Measurements from ENCODE around the gene U2AF2.

U2AF2 gene

DNA sequence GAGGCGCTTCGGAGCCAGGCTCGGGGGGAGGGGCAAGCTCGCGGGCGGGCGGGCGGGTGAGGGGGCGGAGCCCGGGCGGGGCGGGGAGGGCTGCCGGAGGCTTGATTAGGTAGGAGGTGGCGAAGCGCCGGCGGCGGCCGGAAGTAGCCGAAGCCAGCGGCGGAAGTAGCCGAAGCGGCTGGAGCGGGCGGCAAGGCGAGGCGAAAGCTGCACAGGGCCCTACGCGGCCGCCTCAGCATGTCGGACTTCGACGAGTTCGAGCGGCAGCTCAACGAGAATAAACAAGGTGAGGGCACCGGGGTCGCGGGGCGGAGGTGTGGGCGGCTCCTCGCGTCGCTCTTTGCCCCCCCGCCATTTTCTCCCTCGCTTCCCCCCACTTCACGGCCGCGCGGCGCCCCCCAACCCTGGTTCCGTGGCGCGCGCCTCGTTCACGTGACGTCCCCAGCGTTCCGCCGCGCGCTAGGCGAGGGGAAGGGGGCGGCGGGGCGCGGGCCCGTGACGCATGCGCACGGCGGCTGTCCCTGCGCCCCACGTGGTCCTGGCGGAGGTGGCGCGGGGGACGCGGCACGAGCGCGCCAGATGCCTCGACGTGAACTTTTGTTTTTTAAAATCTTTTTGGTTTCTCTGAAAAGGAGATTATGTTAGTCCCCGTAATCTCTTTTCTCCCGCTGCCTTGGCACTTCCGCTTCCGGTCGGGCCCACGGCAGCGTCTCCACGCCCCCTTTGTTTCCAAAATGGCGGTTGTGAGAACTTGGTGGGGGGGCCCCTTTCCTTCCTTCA is at the start of gene U2AF2:
TSS of gene U2AF2 (plus strand) at position 168 of the 780 bp plus-strand sequence. CDS start at position 238, 70 bp downstream.
- H3K9me3 ChIP-seq (ENCODE audit: control insufficient read depth, insufficient read depth, low read length), result no peaks in the 10 kb centered on the region
- no peaks in the 10 kb centered on the region for H3K36me3 ChIP-seq (ENCODE audit: insufficient read depth, low read length)
- H3K4me1 ChIP-seq (ENCODE audit: insufficient read depth, low read length), result peaks cover 18% of the 10 kb centered on the region

GRCh38 chr19:55605207-55605636 is 49.6 kb upstream of the U2AF2 start:
- Histone ChIP-seq H3K9me3 (ENCODE audit: control insufficient read depth, insufficient read depth, low read length) (no peaks in the 10 kb centered on the region), H3K9ac (ENCODE audit: low read depth, low read length) (peak overlapping the region; percentile 56), H3K4me1 (ENCODE audit: insufficient read depth, low read length) (no peaks in the 10 kb centered on the region), H3K36me3 (ENCODE audit: insufficient read depth, low read length) (peaks cover 14% of the 10 kb centered on the region; the same call in 1 of the 2 replicates)

More for the DNA sequence above, at the start of gene U2AF2:
- H3K9ac ChIP-seq (ENCODE audit: low read depth, low read length), result peak within 1 kb of the TSS; percentile 96

- Histone ChIP-seq H3K9ac (ENCODE audit: low read depth, low read length) (peak within 1 kb of the TSS; percentile 64), H3K4me1 (ENCODE audit: insufficient read depth, low read length) (no peaks in the 10 kb centered on the region), H3K36me3 (ENCODE audit: insufficient read depth, low read length) (peaks cover 14% of the 10 kb centered on the region; the same call in 1 of the 2 replicates), H3K9me3 (ENCODE audit: control insufficient read depth, insufficient read depth, low read length) (no peaks in the 10 kb centered on the region)
Measured at GRCh38 chr19:55605637-55606470, 49.0 kb upstream of the U2AF2 start, which contains the start of gene ZNF865. Gene ZNF865 (plus strand): TSS chr19:55605647. CDS start chr19:55613619, 7,972 bp downstream.

DNA sequence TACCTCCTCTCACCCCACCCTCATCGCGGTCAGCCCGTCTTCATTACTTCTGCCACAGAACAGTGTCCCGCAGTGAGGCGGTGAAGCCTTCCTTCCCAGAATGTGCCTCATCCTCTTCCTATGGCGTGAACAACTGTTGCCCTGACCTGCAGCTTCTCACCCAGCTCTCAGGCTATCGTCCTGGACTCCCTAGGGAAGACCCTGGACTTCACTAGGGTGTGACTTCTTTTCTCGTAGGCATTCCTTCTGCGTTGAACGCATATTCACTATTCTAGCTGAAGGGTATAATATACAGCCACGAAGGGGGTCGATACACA is 48.4 kb upstream of the U2AF2 start:
- Histone ChIP-seq H3K36me3 (ENCODE audit: insufficient read depth, low read length) (peaks cover 14% of the 10 kb centered on the region; the same call in 1 of the 2 replicates), H3K9me3 (ENCODE audit: control insufficient read depth, insufficient read depth, low read length) (no peaks in the 10 kb centered on the region), H3K4me1 (ENCODE audit: insufficient read depth, low read length) (no peaks in the 10 kb centered on the region), H3K9ac (ENCODE audit: low read depth, low read length) (peak overlapping the region; percentile 64)

DNA sequence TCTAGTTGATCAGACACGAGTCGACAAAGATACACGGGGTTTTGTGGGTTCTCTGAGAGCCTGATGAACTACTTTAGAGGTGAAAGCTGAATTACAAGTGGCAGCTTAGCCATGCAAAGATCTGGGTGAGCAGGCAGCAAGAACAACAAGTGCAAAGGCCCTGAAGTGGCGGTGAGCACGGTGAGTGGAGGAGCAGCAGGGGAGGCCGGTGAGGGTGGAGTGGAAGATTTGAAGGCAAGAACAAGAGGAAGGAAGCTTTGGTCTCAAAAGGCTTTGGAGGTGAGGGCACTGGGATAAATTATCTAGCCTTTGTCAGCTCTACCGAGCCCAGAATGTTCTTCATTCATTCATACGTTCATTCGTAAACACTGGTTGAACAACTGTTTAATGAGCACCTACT is 48.0 kb upstream of the U2AF2 start:
- Histone ChIP-seq H3K9me3 (ENCODE audit: control insufficient read depth, insufficient read depth, low read length) (no peaks in the 10 kb centered on the region), H3K9ac (ENCODE audit: low read depth, low read length) (peak overlapping the region; percentile 64), H3K4me1 (ENCODE audit: insufficient read depth, low read length) (no peaks in the 10 kb centered on the region), H3K36me3 (ENCODE audit: insufficient read depth, low read length) (peaks cover 14% of the 10 kb centered on the region; the same call in 1 of the 2 replicates)

GRCh38 chr19:55609326-55609725 is 45.5 kb upstream of the U2AF2 start:
- no peak overlapping the region for H3K9ac ChIP-seq (ENCODE audit: low read depth, low read length)
- no peaks in the 10 kb centered on the region for H3K4me1 ChIP-seq (ENCODE audit: insufficient read depth, low read length)
- peaks cover 14% of the 10 kb centered on the region; the same call in 1 of the 2 replicates for H3K36me3 ChIP-seq (ENCODE audit: insufficient read depth, low read length)
- no peaks in the 10 kb centered on the region for H3K9me3 ChIP-seq (ENCODE audit: control insufficient read depth, insufficient read depth, low read length)

GRCh38 chr19:55611300-55611982 is 43.4 kb upstream of the U2AF2 start:
- Histone ChIP-seq H3K4me1 (ENCODE audit: insufficient read depth, low read length) (no peaks in the 10 kb centered on the region), H3K36me3 (ENCODE audit: insufficient read depth, low read length) (peaks cover 14% of the 10 kb centered on the region), H3K9me3 (ENCODE audit: control insufficient read depth, insufficient read depth, low read length) (no peaks in the 10 kb centered on the region), H3K9ac (ENCODE audit: low read depth, low read length) (no peak overlapping the region)

- H3K4me1 ChIP-seq (ENCODE audit: insufficient read depth, low read length), result no peaks in the 10 kb centered on the region
- no peaks in the 10 kb centered on the region for H3K9me3 ChIP-seq (ENCODE audit: control insufficient read depth, insufficient read depth, low read length)
- H3K36me3 ChIP-seq (ENCODE audit: insufficient read depth, low read length), result peaks cover 11% of the 10 kb centered on the region
- no peak overlapping the region for H3K9ac ChIP-seq (ENCODE audit: low read depth, low read length)
Measured at GRCh38 chr19:55611983-55612645, 42.7 kb upstream of the U2AF2 start.

- H3K36me3 ChIP-seq (ENCODE audit: insufficient read depth, low read length), result peaks cover 13% of the 10 kb centered on the region
- no peak overlapping the region for H3K9ac ChIP-seq (ENCODE audit: low read depth, low read length)
- no peaks in the 10 kb centered on the region for H3K9me3 ChIP-seq (ENCODE audit: control insufficient read depth, insufficient read depth, low read length)
- no peaks in the 10 kb centered on the region for H3K4me1 ChIP-seq (ENCODE audit: insufficient read depth, low read length)
Measured at GRCh38 chr19:55613396-55613795, 41.4 kb upstream of the U2AF2 start.

GRCh38 chr19:55613930-55614710 is 40.7 kb upstream of the U2AF2 start:
- no peaks in the 10 kb centered on the region for H3K9me3 ChIP-seq (ENCODE audit: control insufficient read depth, insufficient read depth, low read length)
- H3K9ac ChIP-seq (ENCODE audit: low read depth, low read length), result no peak overlapping the region
- no peaks in the 10 kb centered on the region for H3K4me1 ChIP-seq (ENCODE audit: insufficient read depth, low read length)
- H3K36me3 ChIP-seq (ENCODE audit: insufficient read depth, low read length), result peaks cover 12% of the 10 kb centered on the region

GRCh38 chr19:55614711-55615542 is 39.9 kb upstream of the U2AF2 start:
- H3K36me3 ChIP-seq (ENCODE audit: insufficient read depth, low read length), result peaks cover 7% of the 10 kb centered on the region
- no peak overlapping the region for H3K9ac ChIP-seq (ENCODE audit: low read depth, low read length)
- H3K4me1 ChIP-seq (ENCODE audit: insufficient read depth, low read length), result no peaks in the 10 kb centered on the region
- H3K9me3 ChIP-seq (ENCODE audit: control insufficient read depth, insufficient read depth, low read length), result no peaks in the 10 kb centered on the region

GRCh38 chr19:55615543-55616394 is 39.1 kb upstream of the U2AF2 start:
- Histone ChIP-seq H3K9ac (ENCODE audit: low read depth, low read length) (no peak overlapping the region), H3K36me3 (ENCODE audit: insufficient read depth, low read length) (peaks cover 6% of the 10 kb centered on the region), H3K9me3 (ENCODE audit: control insufficient read depth, insufficient read depth, low read length) (no peaks in the 10 kb centered on the region), H3K4me1 (ENCODE audit: insufficient read depth, low read length) (no peaks in the 10 kb centered on the region)
